AG04449 (cell line): ENCODE data around the gene FMN2.

Source experiments
- CTCF ChIA-PET: fragments of 350-600 bp; formaldehyde crosslinking; extraction: SDS; loops from one replicate; lab custom pipeline; 2021; ENCODE audit warnings: antibody characterized with exemption; lab: Yijun Ruan, JAX
- POLR2A ChIA-PET: fragments of 400-600, 350-600 bp; formaldehyde crosslinking; extraction: SDS; loops from one replicate; lab custom pipeline; 2020; ENCODE audit warnings: antibody characterized with exemption, inconsistent platforms; lab: Yijun Ruan, JAX
- DNase-seq: peaks from one replicate; pipeline ENCODE4 v3.0.0-alpha.2; 2010; ENCODE audit warnings: low read depth, low spot score
- H3K4me3 ChIP-seq: 2 replicates; pipeline ENCODE4 v1.5.1; 2011; ENCODE audit warnings: low read depth, mild to moderate bottlenecking, control low read depth, low read length
- CTCF ChIP-seq: IDR thresholded peaks from one replicate; pipeline ENCODE4 v1.5.1; 2011; ENCODE audit warnings: mild to moderate bottlenecking, moderate library complexity, low read length, control low read depth, inconsistent platforms; ENCODE audit not compliant: insufficient read depth; ENCODE audit errors: missing control alignments

Gene FMN2

GRCh38 chr1:240084337-240084736 is 7.3 kb upstream of the FMN2 start:
- ChIA-PET CTCF (interaction anchor here (1.1 to 1.4 kb wide), 3 partner anchors 11 to 65 kb away, joined by 3 to 4 read pairs (median 3); no protein-coding TSS in a partner anchor), POLR2A (interaction anchor here (1.0 kb wide), 1 partner anchor 36 kb away, joined by 3 read pairs; no protein-coding TSS in a partner anchor)
- DNase-seq, result no peak
- TF ChIP-seq CTCF, result no peak
- no peak overlapping the region for H3K4me3 ChIP-seq

GRCh38 chr1:240084749-240085148 is 6.9 kb upstream of the FMN2 start:
- H3K4me3 ChIP-seq, result no peak overlapping the region
- CTCF ChIA-PET, result interaction anchor here (1.1 to 1.4 kb wide), 2 partner anchors 12 to 65 kb away, joined by 3 to 4 read pairs; no protein-coding TSS in a partner anchor

GRCh38 chr1:240086726-240087125 is 5.0 kb upstream of the FMN2 start:
- ChIA-PET CTCF (interaction anchor here (1.0 kb wide), 1 partner anchor 69 kb away, joined by 3 read pairs; no protein-coding TSS in a partner anchor), POLR2A (interaction anchor here (1.1 kb wide), 1 partner anchor 56 kb away, joined by 3 read pairs; no protein-coding TSS in a partner anchor)
- TF ChIP-seq CTCF, result no peak
- peak; percentile 58 for DNase-seq
- H3K4me3 ChIP-seq, result no peak overlapping the region

More at GRCh38 chr1:240084749-240085148, 6.9 kb upstream of the FMN2 start:
- no peak for TF ChIP-seq CTCF
- no peak for DNase-seq
- POLR2A ChIA-PET, result no interaction called here

GRCh38 chr1:240090014-240090413 is 1.7 kb upstream of the FMN2 start:
- no peak overlapping the region for H3K4me3 ChIP-seq
- ChIA-PET POLR2A (no interaction called here), CTCF (interaction anchor here (1.1 to 1.9 kb wide), 5 partner anchors 8 to 602 kb away, joined by 3 to 4 read pairs (median 3); no protein-coding TSS in a partner anchor)
- no peak for TF ChIP-seq CTCF
- no peak for DNase-seq

GRCh38 chr1:240090957-240091600 is 604 bp upstream of the FMN2 start:
- ChIA-PET CTCF (interaction anchor here (0.8 to 2.4 kb wide), 6 partner anchors 11 to 601 kb away, joined by 3 to 13 read pairs (median 6); no protein-coding TSS in a partner anchor), POLR2A (interaction anchor here (0.6 to 1.6 kb wide), 6 partner anchors 10 to 92 kb away, joined by 3 to 5 read pairs (median 4); no protein-coding TSS in a partner anchor)
- no peak for DNase-seq
- peak overlapping the region; percentile 84 for H3K4me3 ChIP-seq
- no peak for TF ChIP-seq CTCF
